Prostate gland (tissue), 2 donors: ENCODE measurements around the gene CRTC3.
"Not testable (repeated sequence)": the region's sequence is repeated elsewhere in the genome, so short reads cannot be mapped to it uniquely, and the experiment has no call there.

Source experiments
- CTCF ChIP-seq, 4 experiments: fragments of 200-600 bp in 2 of 4; fragments of 450-650 bp in 2 of 4; sonication (generic) in 2 of 4; IDR thresholded peaks; 1 replicate in 3 of 4; 2 replicates in 1 of 4; pipeline ENCODE4 v1.5.1; 2016 to 2019; ENCODE audit warnings: antibody characterized with exemption in 4 of 4, mild to moderate bottlenecking in 2 of 4, moderate library complexity in 2 of 4
- POLR2A ChIP-seq: fragments of 450-650 bp; IDR thresholded peaks from one replicate; pipeline ENCODE4 v1.6.1; 2016; ENCODE audit warnings: antibody characterized with exemption, mild to moderate bottlenecking
- POLR2AphosphoS5 ChIP-seq: sonication (generic); formaldehyde crosslinking; IDR thresholded peaks from one replicate; pipeline ENCODE4 v1.6.1; 2017; ENCODE audit warnings: antibody characterized with exemption

GRCh38 chr15:90670631-90671030, 140.9 kb downstream of the CRTC3 start:
- not testable (repeated sequence) for TF ChIP-seq POLR2AphosphoS5; CTCF (IDR thresholded peaks at IDR 0.05); POLR2A
